Measurements from ENCODE around the gene PACRG.

DNA sequence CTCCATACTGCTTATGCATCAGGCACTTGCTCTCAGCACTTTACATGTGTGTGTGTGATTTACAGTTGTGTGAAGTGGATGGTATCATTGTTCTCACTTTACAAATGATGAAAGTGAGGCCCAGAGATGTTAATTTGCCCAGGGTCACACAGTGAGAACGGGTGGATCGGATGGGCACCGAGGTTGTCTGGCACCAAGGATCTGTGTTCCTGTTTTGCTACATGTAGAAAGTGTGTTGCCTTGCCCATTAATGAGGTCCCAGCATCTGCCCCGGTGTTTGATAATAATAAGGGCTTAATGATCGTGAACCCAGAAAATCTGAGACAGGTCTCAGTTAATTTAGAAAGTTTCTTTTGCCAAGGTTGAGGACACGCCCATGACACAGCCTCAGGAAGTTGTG, 470.6 kb downstream of the PACRG start:
- TF ChIP-seq, protein P1, sequence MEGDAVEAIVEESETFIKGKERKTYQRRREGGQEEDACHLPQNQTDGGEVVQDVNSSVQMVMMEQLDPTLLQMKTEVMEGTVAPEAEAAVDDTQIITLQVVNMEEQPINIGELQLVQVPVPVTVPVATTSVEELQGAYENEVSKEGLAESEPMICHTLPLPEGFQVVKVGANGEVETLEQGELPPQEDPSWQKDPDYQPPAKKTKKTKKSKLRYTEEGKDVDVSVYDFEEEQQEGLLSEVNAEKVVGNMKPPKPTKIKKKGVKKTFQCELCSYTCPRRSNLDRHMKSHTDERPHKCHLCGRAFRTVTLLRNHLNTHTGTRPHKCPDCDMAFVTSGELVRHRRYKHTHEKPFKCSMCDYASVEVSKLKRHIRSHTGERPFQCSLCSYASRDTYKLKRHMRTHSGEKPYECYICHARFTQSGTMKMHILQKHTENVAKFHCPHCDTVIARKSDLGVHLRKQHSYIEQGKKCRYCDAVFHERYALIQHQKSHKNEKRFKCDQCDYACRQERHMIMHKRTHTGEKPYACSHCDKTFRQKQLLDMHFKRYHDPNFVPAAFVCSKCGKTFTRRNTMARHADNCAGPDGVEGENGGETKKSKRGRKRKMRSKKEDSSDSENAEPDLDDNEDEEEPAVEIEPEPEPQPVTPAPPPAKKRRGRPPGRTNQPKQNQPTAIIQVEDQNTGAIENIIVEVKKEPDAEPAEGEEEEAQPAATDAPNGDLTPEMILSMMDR (IDR thresholded peaks at IDR 0.05): no peak
- TF ChIP-seq POLR2A (IDR thresholded peaks at IDR 0.05): no peak

Measured in testis (tissue), 2 donors.